MM.1S (cell line): ENCODE measurements around the gene PTPN2.

Experiments used
- EZH2 ChIP-seq: fragments of 300-600 bp; sonication (generic); optimal IDR thresholded peaks from 2 replicates; pipeline ENCODE3; 2017; ENCODE audit warnings: low read depth, mild to moderate bottlenecking, antibody characterized with exemption, low read length, mixed read lengths
- TF ChIP-seq, protein P1 (sequence below): fragments of 300-600 bp; sonication (generic); IDR thresholded peaks from 2 replicates; pipeline ENCODE4 v1.5.1; 2016; ENCODE audit warnings: antibody characterized with exemption, low read length, mixed read lengths

- TF ChIP-seq EZH2, result no peak
- TF ChIP-seq, protein P1, sequence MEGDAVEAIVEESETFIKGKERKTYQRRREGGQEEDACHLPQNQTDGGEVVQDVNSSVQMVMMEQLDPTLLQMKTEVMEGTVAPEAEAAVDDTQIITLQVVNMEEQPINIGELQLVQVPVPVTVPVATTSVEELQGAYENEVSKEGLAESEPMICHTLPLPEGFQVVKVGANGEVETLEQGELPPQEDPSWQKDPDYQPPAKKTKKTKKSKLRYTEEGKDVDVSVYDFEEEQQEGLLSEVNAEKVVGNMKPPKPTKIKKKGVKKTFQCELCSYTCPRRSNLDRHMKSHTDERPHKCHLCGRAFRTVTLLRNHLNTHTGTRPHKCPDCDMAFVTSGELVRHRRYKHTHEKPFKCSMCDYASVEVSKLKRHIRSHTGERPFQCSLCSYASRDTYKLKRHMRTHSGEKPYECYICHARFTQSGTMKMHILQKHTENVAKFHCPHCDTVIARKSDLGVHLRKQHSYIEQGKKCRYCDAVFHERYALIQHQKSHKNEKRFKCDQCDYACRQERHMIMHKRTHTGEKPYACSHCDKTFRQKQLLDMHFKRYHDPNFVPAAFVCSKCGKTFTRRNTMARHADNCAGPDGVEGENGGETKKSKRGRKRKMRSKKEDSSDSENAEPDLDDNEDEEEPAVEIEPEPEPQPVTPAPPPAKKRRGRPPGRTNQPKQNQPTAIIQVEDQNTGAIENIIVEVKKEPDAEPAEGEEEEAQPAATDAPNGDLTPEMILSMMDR, result no peak
Measured at GRCh38 chr18:12911025-12911928, 27.2 kb upstream of the PTPN2 start.
